Endothelial cell of umbilical vein (primary cell): ENCODE data around the gene ADGRD2.

Experiments used
- EZH2 ChIP-seq: IDR thresholded peaks from 2 replicates; pipeline ENCODE4 v1.6.1; 2012; ENCODE audit warnings: borderline replicate concordance, low read depth, mild to moderate bottlenecking, moderate library complexity, low read length, inconsistent platforms; ENCODE audit not compliant: severe bottlenecking
- JUN ChIP-seq: IDR thresholded peaks from 2 replicates; pipeline ENCODE4 v1.6.1; 2011; ENCODE audit warnings: borderline replicate concordance, low read depth; ENCODE audit not compliant: insufficient read length, insufficient read depth
- MYC ChIP-seq: IDR thresholded peaks from one replicate; pipeline ENCODE4 v1.6.1; 2011; ENCODE audit warnings: mild to moderate bottlenecking, low read depth, low read length
- POLR2A ChIP-seq: IDR thresholded peaks from 2 replicates; pipeline ENCODE4 v1.6.1; 2012; ENCODE audit warnings: low read depth, mild to moderate bottlenecking, control low read depth, low read length
- POLR2AphosphoS5 ChIP-seq: IDR thresholded peaks from 2 replicates; pipeline ENCODE4 v1.6.1; 2012; ENCODE audit warnings: low read depth, mild to moderate bottlenecking, control low read depth, low read length, moderate library complexity; ENCODE audit not compliant: insufficient read depth
- TF ChIP-seq, protein P1 (sequence below), 2 donors: IDR thresholded peaks; 1 replicate in 1 of 2; 2 replicates in 1 of 2; pipeline ENCODE4 v1.5.1; 2011; ENCODE audit warnings: low read length in 2 of 2, mild to moderate bottlenecking in 2 of 2, moderate library complexity in 2 of 2, control low read depth in 1 of 2, inconsistent platforms in 1 of 2, low read depth in 1 of 2; ENCODE audit not compliant: insufficient read depth in 1 of 2; ENCODE audit errors: extremely low read depth in 1 of 2
- TF ChIP-seq, protein P2 (sequence below): IDR thresholded peaks from 2 replicates; pipeline ENCODE4 v1.6.1; 2011; ENCODE audit not compliant: insufficient read depth, insufficient read length

DNA sequence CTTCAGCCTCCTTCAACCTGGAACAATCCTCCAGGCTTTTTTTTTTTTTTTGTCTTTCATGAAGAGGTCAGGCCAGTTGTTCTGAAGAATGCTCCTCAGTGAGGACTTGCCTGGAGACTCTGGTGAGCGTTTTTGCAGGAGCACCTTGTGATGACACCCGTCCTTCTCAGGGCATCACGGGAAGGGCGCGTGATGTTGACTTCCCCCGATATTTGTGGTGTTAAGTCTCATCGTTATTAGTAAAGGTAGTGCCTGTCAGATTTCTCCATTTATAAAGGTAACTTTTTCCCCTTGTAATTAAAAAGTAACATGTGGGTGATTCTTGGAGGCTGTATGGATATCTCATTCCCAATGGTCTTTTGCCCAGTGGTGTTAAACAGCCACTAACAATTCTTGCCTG is 23.9 kb upstream of the ADGRD2 start:
- TF ChIP-seq EZH2 (no peak), POLR2A (no peak), JUN (no peak), POLR2AphosphoS5 (no peak), MYC (no peak)
- TF ChIP-seq, protein P1, sequence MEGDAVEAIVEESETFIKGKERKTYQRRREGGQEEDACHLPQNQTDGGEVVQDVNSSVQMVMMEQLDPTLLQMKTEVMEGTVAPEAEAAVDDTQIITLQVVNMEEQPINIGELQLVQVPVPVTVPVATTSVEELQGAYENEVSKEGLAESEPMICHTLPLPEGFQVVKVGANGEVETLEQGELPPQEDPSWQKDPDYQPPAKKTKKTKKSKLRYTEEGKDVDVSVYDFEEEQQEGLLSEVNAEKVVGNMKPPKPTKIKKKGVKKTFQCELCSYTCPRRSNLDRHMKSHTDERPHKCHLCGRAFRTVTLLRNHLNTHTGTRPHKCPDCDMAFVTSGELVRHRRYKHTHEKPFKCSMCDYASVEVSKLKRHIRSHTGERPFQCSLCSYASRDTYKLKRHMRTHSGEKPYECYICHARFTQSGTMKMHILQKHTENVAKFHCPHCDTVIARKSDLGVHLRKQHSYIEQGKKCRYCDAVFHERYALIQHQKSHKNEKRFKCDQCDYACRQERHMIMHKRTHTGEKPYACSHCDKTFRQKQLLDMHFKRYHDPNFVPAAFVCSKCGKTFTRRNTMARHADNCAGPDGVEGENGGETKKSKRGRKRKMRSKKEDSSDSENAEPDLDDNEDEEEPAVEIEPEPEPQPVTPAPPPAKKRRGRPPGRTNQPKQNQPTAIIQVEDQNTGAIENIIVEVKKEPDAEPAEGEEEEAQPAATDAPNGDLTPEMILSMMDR (IDR thresholded peaks at IDR 0.05; ENCODE audit: extremely low read depth in 1 of 2, insufficient read depth in 1 of 2, low read depth in 1 of 2, low read length in 2 of 2): no peak
- TF ChIP-seq, protein P2, sequence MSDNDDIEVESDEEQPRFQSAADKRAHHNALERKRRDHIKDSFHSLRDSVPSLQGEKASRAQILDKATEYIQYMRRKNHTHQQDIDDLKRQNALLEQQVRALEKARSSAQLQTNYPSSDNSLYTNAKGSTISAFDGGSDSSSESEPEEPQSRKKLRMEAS: no peak
